Measurements from ENCODE around the gene ZNF497. TPM values are rescaled to one million over a fixed set of nuclear protein-coding genes. Genes with fewer than 3 reads are reported as not detected.

Gene ZNF497
- total and polyA plus RNA-seq, 2 of the 8 experiments (the other 6 are each of a cell fraction or from before 2014, with no cell fraction given), result 0.93 to 1.4 TPM

- Histone ChIP-seq H3K9ac (replicated peaks in 1 of 4; ENCODE audit: extremely low read depth in 1 of 4, low read depth in 3 of 4, low read length in 3 of 4) (peak within 1 kb of the TSS in 1 of 4 experiments; percentile 38; a peak in 2 of 7 replicates), H3K4me2 (ENCODE audit: insufficient read depth in 1 of 2, low read depth in 2 of 2, low read length in 2 of 2) (peak within 1 kb of the TSS; percentile 63 to 83), H3K36me3 (ENCODE audit: control insufficient read depth in 2 of 4, insufficient read depth in 4 of 4, low read length in 3 of 4) (peaks cover 16 to 42% (median 31%) of the 10 kb centered on the region in 4 experiments)
- TF ChIP-seq SIX5 (IDR thresholded peaks at IDR 0.05; ENCODE audit: low read depth, low read length) (no peak), NANOG (IDR thresholded peaks at IDR 0.05; ENCODE audit: insufficient read depth, low read depth, low read length, poor library complexity, severe bottlenecking) (no peak), JUN (IDR thresholded peaks at IDR 0.05; ENCODE audit: low read depth, low read length) (no peak), RNF2 (IDR thresholded peaks at IDR 0.05; ENCODE audit: borderline replicate concordance, low read depth, low read length, missing control alignments, poor library complexity, severe bottlenecking) (no peak), ATF2 (IDR thresholded peaks at IDR 0.05; ENCODE audit: low read length) (0 out of 2 replicates have a peak, but pooled peaks have one; percentile 19), ASH2L (IDR thresholded peaks at IDR 0.05; ENCODE audit: low read length) (peak; percentile 32), CREB1 (IDR thresholded peaks at IDR 0.05) (peak; percentile 7; the same call in 1 of the 2 replicates), SRF (IDR thresholded peaks at IDR 0.05; ENCODE audit: low read depth, low read length) (no peak), JUND (IDR thresholded peaks at IDR 0.05; ENCODE audit: low read length) (no peak), POLR2A (IDR thresholded peaks at IDR 0.05; ENCODE audit: control extremely low read depth in 1 of 2, low read depth in 2 of 2, low read length in 2 of 2) (peak; percentile 24 to 84)
These were observed 32.8 kb upstream of the ZNF497 start, which contains the start of gene RNF225 for GRCh38 chr19:58395220-58395978. Gene RNF225 (plus strand): TSS chr19:58395656. CDS start chr19:58396090, 434 bp downstream.

More at GRCh38 chr19:58395220-58395978, 32.8 kb upstream of the ZNF497 start, which contains the start of gene RNF225:
- peak; percentile 66 to 83 for DNase-seq (ENCODE audit: low read depth in 1 of 2, low spot score in 2 of 2)
- H4K8ac ChIP-seq (ENCODE audit: extremely low read depth, insufficient read depth, low read length), result peak within 1 kb of the TSS; percentile 78; the same call in 1 of the 2 replicates
- peaks cover 0 to 22% (median 13%) of the 10 kb centered on the region in 4 experiments; a peak in 5 of 7 replicates for H3K4me1 ChIP-seq (replicated peaks in 1 of 4; ENCODE audit: control insufficient read depth in 3 of 4, insufficient read depth in 4 of 4, low read length in 3 of 4)
- H3K79me2 ChIP-seq (ENCODE audit: control insufficient read depth in 1 of 2, insufficient read depth in 2 of 2, low read length in 2 of 2), result peaks cover 0 to 11% of the 10 kb centered on the region in 2 experiments; a peak in 1 of 4 replicates
- no peak within 1 kb of the TSS for H3K14ac ChIP-seq (ENCODE audit: insufficient read length)
- H3K23ac ChIP-seq (ENCODE audit: insufficient read length), result no peak within 1 kb of the TSS
- POLR2A ChIA-PET (ENCODE audit: partially characterized antibody), result interaction anchor here (0.8 to 7.2 kb wide), 21 partner anchors 8 to 164 kb away, joined by 3 to 78 read pairs (median 5); partner anchors contain the start of genes CHMP2A, RPS5, ZNF324B and ZNF497
- H2BK120ac ChIP-seq (replicated peaks; ENCODE audit: low read depth, low read length), result no peak within 1 kb of the TSS
- peaks cover 12 to 17% of the 10 kb centered on the region in 2 experiments for H4K20me1 ChIP-seq (replicated peaks in 1 of 2; ENCODE audit: control insufficient read depth in 1 of 2, insufficient read depth in 2 of 2, low read length in 2 of 2)
- H3K4ac ChIP-seq (replicated peaks; ENCODE audit: insufficient read length, low read depth, low read length), result no peak within 1 kb of the TSS
- peaks cover 2% of the 10 kb centered on the region; the same call in 1 of the 2 replicates for H3K79me1 ChIP-seq (ENCODE audit: low read depth, low read length)
- H3K4me3 ChIP-seq (ENCODE audit: extremely low read depth in 1 of 4, insufficient read depth in 2 of 4, low read depth in 3 of 4, low read length in 4 of 4), result peak within 1 kb of the TSS; percentile 6 to 67 (median 36)
- H3K56ac ChIP-seq (replicated peaks; ENCODE audit: insufficient read length, low read depth, low read length), result no peak within 1 kb of the TSS
- peak within 1 kb of the TSS; percentile 60 for H3K18ac ChIP-seq (ENCODE audit: extremely low read depth, low read length)
- CTCF ChIA-PET (ENCODE audit: partially characterized antibody), result interaction anchor here (0.6 to 1.3 kb wide), 4 partner anchors 28 to 100 kb away, joined by 3 to 4 read pairs (median 3); no protein-coding TSS in a partner anchor
- no peak within 1 kb of the TSS for H3K27ac ChIP-seq (ENCODE audit: low read depth, low read length)
- no peak within 1 kb of the TSS for H2AK5ac ChIP-seq (ENCODE audit: low read depth, low read length)
- H2BK5ac ChIP-seq (ENCODE audit: low read depth, low read length), result 0 out of 2 replicates have a peak within 1 kb of the TSS, but pooled peaks have one; percentile 44
- WGBS, 2 experiments (ENCODE audit: extremely low coverage in 1 of 2, insufficient coverage in 1 of 2, insufficient read length in 1 of 2, insufficient replicate concordance in 2 of 2, low coverage in 1 of 2, low lambda C conversion rate in 2 of 2, missing lambda C conversion rate in 1 of 2), result 30% methylated on average over 19 of the region's 21 CpGs; no CpG with 5 or more reads in 1 of the 2 experiments
- H2AFZ ChIP-seq (ENCODE audit: low read length), result no peak within 1 kb of the TSS
- no peak within 1 kb of the TSS for H2BK12ac ChIP-seq (ENCODE audit: low read depth, low read length)
- peaks cover 3 to 16% (median 11%) of the 10 kb centered on the region in 4 experiments; a peak in 6 of 7 replicates for H3K27me3 ChIP-seq (replicated peaks in 1 of 4; ENCODE audit: control insufficient read depth in 3 of 4, extremely low read depth in 1 of 4, insufficient read depth in 3 of 4, low read length in 3 of 4)
- FAIRE-seq, result no peak
- no peak within 1 kb of the TSS for H2BK15ac ChIP-seq (ENCODE audit: low read length)
- peaks cover 7% of the 10 kb centered on the region; the same call in 1 of the 2 replicates for H3K23me2 ChIP-seq (ENCODE audit: low read depth, low read length)
- no peaks in the 10 kb centered on the region for H3K9me3 ChIP-seq (ENCODE audit: insufficient read depth in 2 of 2, low read depth in 1 of 2, low read length in 1 of 2)
- H2BK20ac ChIP-seq (ENCODE audit: low read length), result no peak within 1 kb of the TSS
- no peak within 1 kb of the TSS for H4K5ac ChIP-seq (ENCODE audit: insufficient read length, low read depth, low read length)
- no peak within 1 kb of the TSS for H4K91ac ChIP-seq (replicated peaks; ENCODE audit: insufficient read length, low read length)

Measured in H1 (cell line).